Measurements from ENCODE around the gene RABGGTA. TPM values are rescaled to one million over a fixed set of nuclear protein-coding genes. Genes with fewer than 3 reads are reported as not detected.

The RABGGTA gene
- polyA plus RNA-seq, 2 of the 4 experiments (the other 2 are of a cell fraction) = 18.6 to 21.9 TPM

DNA sequence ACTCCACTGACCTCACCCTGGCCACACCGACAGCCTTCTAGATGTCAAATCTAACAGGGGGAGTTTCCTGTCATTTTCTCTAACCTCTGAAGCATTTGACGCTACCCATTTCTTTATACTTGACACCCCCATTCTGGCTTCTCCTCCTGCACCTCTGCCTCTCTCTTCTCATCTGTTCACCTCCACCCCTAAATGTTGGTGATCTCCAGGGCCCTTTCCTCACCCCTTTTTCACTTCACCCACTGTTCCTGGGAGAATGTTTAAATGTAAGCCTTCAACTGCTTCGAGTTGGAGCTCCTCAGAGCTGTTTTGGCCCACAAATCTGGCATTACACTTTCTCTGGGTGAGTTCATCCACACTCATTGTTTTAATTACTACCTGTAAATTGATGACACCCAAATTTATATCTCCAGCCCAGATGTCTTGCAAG, 452 bp upstream of the RABGGTA start:
- Histone ChIP-seq H3K4me1 (0 out of 3 replicates have a peak, but pooled peaks cover 5% of the 10 kb centered on the region), H3K27ac (peak overlapping the region; percentile 89 to 97), H3K4me3 (peak overlapping the region; percentile 59), H3K9me3 (no peaks in the 10 kb centered on the region), H3K4me2 (peak overlapping the region; percentile 85)
- FAIRE-seq = no peak
- TF ChIP-seq, protein P1, sequence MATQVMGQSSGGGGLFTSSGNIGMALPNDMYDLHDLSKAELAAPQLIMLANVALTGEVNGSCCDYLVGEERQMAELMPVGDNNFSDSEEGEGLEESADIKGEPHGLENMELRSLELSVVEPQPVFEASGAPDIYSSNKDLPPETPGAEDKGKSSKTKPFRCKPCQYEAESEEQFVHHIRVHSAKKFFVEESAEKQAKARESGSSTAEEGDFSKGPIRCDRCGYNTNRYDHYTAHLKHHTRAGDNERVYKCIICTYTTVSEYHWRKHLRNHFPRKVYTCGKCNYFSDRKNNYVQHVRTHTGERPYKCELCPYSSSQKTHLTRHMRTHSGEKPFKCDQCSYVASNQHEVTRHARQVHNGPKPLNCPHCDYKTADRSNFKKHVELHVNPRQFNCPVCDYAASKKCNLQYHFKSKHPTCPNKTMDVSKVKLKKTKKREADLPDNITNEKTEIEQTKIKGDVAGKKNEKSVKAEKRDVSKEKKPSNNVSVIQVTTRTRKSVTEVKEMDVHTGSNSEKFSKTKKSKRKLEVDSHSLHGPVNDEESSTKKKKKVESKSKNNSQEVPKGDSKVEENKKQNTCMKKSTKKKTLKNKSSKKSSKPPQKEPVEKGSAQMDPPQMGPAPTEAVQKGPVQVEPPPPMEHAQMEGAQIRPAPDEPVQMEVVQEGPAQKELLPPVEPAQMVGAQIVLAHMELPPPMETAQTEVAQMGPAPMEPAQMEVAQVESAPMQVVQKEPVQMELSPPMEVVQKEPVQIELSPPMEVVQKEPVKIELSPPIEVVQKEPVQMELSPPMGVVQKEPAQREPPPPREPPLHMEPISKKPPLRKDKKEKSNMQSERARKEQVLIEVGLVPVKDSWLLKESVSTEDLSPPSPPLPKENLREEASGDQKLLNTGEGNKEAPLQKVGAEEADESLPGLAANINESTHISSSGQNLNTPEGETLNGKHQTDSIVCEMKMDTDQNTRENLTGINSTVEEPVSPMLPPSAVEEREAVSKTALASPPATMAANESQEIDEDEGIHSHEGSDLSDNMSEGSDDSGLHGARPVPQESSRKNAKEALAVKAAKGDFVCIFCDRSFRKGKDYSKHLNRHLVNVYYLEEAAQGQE (IDR thresholded peaks at IDR 0.05) = no peak
- TF ChIP-seq RFX5 (IDR thresholded peaks at IDR 0.05) = no peak
- TF ChIP-seq, protein P2, sequence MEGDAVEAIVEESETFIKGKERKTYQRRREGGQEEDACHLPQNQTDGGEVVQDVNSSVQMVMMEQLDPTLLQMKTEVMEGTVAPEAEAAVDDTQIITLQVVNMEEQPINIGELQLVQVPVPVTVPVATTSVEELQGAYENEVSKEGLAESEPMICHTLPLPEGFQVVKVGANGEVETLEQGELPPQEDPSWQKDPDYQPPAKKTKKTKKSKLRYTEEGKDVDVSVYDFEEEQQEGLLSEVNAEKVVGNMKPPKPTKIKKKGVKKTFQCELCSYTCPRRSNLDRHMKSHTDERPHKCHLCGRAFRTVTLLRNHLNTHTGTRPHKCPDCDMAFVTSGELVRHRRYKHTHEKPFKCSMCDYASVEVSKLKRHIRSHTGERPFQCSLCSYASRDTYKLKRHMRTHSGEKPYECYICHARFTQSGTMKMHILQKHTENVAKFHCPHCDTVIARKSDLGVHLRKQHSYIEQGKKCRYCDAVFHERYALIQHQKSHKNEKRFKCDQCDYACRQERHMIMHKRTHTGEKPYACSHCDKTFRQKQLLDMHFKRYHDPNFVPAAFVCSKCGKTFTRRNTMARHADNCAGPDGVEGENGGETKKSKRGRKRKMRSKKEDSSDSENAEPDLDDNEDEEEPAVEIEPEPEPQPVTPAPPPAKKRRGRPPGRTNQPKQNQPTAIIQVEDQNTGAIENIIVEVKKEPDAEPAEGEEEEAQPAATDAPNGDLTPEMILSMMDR (IDR thresholded peaks at IDR 0.05) = no peak
- CTCF ChIA-PET = interaction anchor here (1.3 to 34.0 kb wide), 11 partner anchors 10 to 165 kb away, joined by 3 to 469 read pairs (median 5); partner anchors contain the start of genes CIDEB, DHRS1, LTB4R and LTB4R2
- DNase-seq (ENCODE audit: low read depth in 1 of 2, low spot score in 1 of 2) = no peak
- POLR2A ChIA-PET = interaction anchor here (0.6 to 1.9 kb wide), 21 partner anchors 8 to 171 kb away, joined by 3 to 53 read pairs (median 5); partner anchors contain the start of genes CIDEB, DHRS1, NOP9 and SDR39U1
- WGBS (ENCODE audit: missing lambda C conversion rate) = 10% methylated on average over 3 of the region's 3 CpGs
- ATAC-seq = no peak; a peak in 1 of 6 replicates

DNA sequence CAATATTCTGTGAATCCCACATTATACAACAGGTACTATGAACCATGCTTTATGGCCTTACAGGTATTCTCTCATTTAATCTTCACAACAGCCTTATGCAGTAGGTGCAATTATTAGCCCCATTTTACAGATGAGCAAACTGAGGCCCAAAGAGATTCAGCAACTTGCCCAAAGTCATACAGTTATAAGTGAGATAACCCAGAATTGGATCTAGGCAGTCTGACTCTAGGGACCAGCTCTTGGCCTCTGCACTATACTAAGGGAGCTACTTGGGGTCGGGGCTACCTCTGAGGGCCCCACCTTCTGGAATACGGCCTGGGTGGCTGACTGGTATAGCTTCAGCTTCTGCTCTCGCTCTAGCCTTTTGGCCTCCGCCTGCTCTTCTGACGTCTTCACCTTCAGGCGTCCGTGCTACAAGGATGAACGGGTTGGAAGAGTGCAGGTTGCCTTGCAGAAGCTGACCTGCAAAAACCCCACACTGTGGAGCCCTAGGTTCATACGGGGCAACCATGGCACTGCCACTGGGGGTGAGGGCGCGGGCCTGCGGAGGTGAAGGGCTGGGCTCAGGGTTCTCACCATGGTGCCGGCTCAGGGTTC, 762 bp downstream of the RABGGTA start:
- DNase-seq (ENCODE audit: low read depth in 1 of 2, low spot score in 1 of 2) = no peak
- POLR2A ChIA-PET = interaction anchor here (0.6 to 1.9 kb wide), 22 partner anchors 9 to 170 kb away, joined by 3 to 53 read pairs (median 4); partner anchors contain the start of genes CBLN3, CHMP4A, CIDEB and DHRS1
- CTCF ChIA-PET = interaction anchor here (1.0 to 34.0 kb wide), 15 partner anchors 9 to 167 kb away, joined by 3 to 469 read pairs (median 5); partner anchors contain the start of genes CIDEB, DHRS1, LTB4R and LTB4R2
- Histone ChIP-seq H3K4me2 (peak overlapping the region; percentile 85), H3K9me3 (no peaks in the 10 kb centered on the region), H3K4me3 (peak overlapping the region; percentile 59), H3K4me1 (0 out of 3 replicates have a peak, but pooled peaks cover 5% of the 10 kb centered on the region), H3K27ac (peak overlapping the region; percentile 89 to 97)
- peak; percentile 51 to 69 for ATAC-seq
- WGBS (ENCODE audit: missing lambda C conversion rate) = 24% methylated on average over 10 of the region's 13 CpGs
- FAIRE-seq = no peak
- TF ChIP-seq, protein P2 (IDR thresholded peaks at IDR 0.05) = no peak
- no peak for TF ChIP-seq TFCP2L1 (CRISPR knock-in tag; IDR thresholded peaks at IDR 0.05)
- no peak for TF ChIP-seq ZFP36 (IDR thresholded peaks at IDR 0.05; ENCODE audit: borderline replicate concordance, partially characterized antibody)
- TF ChIP-seq ZNF302 (CRISPR knock-in tag; IDR thresholded peaks at IDR 0.05) = no peak
- no peak for TF ChIP-seq RCOR1 (IDR thresholded peaks at IDR 0.05; ENCODE audit: low read depth, low read length)
- TF ChIP-seq PHF8 (IDR thresholded peaks at IDR 0.05; ENCODE audit: borderline replicate concordance, low read depth) = no peak
- TF ChIP-seq, protein P3, sequence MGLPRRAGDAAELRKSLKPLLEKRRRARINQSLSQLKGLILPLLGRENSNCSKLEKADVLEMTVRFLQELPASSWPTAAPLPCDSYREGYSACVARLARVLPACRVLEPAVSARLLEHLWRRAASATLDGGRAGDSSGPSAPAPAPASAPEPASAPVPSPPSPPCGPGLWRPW (IDR thresholded peaks at IDR 0.05) = no peak
- no peak for TF ChIP-seq HOXA7 (CRISPR knock-in tag; IDR thresholded peaks at IDR 0.05)
- TF ChIP-seq MYC (IDR thresholded peaks at IDR 0.05; ENCODE audit: borderline replicate concordance, low read length) = no peak
- no peak for TF ChIP-seq HOXB13 (CRISPR knock-in tag; IDR thresholded peaks at IDR 0.05; ENCODE audit: low read depth)
- TF ChIP-seq HDAC2 (IDR thresholded peaks at IDR 0.05) = peak; percentile 86; the same call in 1 of the 2 replicates
- no peak for TF ChIP-seq HEYL (CRISPR knock-in tag; IDR thresholded peaks at IDR 0.05)
- TF ChIP-seq, protein P4, sequence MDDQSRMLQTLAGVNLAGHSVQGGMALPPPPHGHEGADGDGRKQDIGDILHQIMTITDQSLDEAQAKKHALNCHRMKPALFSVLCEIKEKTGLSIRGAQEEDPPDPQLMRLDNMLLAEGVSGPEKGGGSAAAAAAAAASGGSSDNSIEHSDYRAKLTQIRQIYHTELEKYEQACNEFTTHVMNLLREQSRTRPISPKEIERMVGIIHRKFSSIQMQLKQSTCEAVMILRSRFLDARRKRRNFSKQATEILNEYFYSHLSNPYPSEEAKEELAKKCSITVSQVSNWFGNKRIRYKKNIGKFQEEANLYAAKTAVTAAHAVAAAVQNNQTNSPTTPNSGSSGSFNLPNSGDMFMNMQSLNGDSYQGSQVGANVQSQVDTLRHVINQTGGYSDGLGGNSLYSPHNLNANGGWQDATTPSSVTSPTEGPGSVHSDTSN (IDR thresholded peaks at IDR 0.05) = no peak
- TF ChIP-seq SREBF2 (IDR thresholded peaks at IDR 0.05) = no peak
- TF ChIP-seq CEBPB (IDR thresholded peaks at IDR 0.05) = no peak
- TF ChIP-seq, protein P5, sequence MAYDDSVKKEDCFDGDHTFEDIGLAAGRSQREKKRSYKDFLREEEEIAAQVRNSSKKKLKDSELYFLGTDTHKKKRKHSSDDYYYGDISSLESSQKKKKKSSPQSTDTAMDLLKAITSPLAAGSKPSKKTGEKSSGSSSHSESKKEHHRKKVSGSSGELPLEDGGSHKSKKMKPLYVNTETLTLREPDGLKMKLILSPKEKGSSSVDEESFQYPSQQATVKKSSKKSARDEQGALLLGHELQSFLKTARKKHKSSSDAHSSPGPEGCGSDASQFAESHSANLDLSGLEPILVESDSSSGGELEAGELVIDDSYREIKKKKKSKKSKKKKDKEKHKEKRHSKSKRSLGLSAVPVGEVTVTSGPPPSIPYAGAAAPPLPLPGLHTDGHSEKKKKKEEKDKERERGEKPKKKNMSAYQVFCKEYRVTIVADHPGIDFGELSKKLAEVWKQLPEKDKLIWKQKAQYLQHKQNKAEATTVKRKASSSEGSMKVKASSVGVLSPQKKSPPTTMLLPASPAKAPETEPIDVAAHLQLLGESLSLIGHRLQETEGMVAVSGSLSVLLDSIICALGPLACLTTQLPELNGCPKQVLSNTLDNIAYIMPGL (CRISPR knock-in tag; IDR thresholded peaks at IDR 0.05; ENCODE audit: borderline replicate concordance) = no peak
- TF ChIP-seq JUN (IDR thresholded peaks at IDR 0.05) = no peak
- no peak for TF ChIP-seq CBX8 (IDR thresholded peaks at IDR 0.05)
- TF ChIP-seq CHD4 (IDR thresholded peaks at IDR 0.05; ENCODE audit: borderline replicate concordance) = peak; percentile 70; the same call in 1 of the 2 replicates
- peak; percentile 89 for TF ChIP-seq KDM1A (IDR thresholded peaks at IDR 0.05; ENCODE audit: low read depth)
- no peak for TF ChIP-seq NFE2L2 (conservative IDR thresholded peaks at IDR 0.05; ENCODE audit: low read length)
- no peak for TF ChIP-seq EP300 (IDR thresholded peaks at IDR 0.05)
